Posterior vena cava (tissue), 2 donors: ENCODE measurements around the gene CERS6. TPM values are rescaled to one million over a fixed set of nuclear protein-coding genes. Genes with fewer than 3 reads are reported as not detected.

Experiments used
- DNase-seq: peaks from one replicate; pipeline ENCODE4 v3.0.0-alpha.2; 2020; ENCODE audit warnings: low spot score
- intact Hi-C, 2 donors: fragments of 100-400 bp; cut with DNase I; formaldehyde crosslinking; loops; one replicate each; pipeline versions ENCODE4 v1.14.1 to v1.14.2; 2022 to 2023
- total RNA-seq, 2 donors: library from RNA; stranded (reverse); fragmentation: NEBNext Ultra II Directional; extraction: Animal tissue kit (Norgen Biotek cat#: 25700); gene quantifications; one replicate each; pipeline ENCODE4 v1.2.1, GENCODE V29; 2021
- donor health status: DM: yes; HTN: yes; CAD: no.
- donor health status: DM: yes; HTN: yes; CAD: no.

Gene CERS6
- total RNA-seq, 2 donors from 2014 or later = 13.2 to 18.2 TPM

- no peak for DNase-seq
- intact Hi-C loops = loop anchor here (10.0 kb wide), 1 partner anchor 356 kb away; no protein-coding TSS in a partner anchor
Observed at GRCh38 chr2:168700615-168701245, 244.7 kb downstream of the CERS6 start.

GRCh38 chr2:168702579-168702978, 246.5 kb downstream of the CERS6 start:
- no peak for DNase-seq
- intact Hi-C loops = loop anchor here (10.0 kb wide), 1 partner anchor 358 kb away; no protein-coding TSS in a partner anchor

- intact Hi-C loops = loop anchor here (10.0 kb wide), 1 partner anchor 359 kb away; no protein-coding TSS in a partner anchor
- DNase-seq = no peak
Observed at GRCh38 chr2:168703926-168704325, 247.9 kb downstream of the CERS6 start.

- intact Hi-C loops = loop anchor here (10.0 kb wide), 1 partner anchor 361 kb away; no protein-coding TSS in a partner anchor
- no peak for DNase-seq
Observed at GRCh38 chr2:168705534-168706470, 249.7 kb downstream of the CERS6 start.

GRCh38 chr2:168706806-168707205, 250.7 kb downstream of the CERS6 start:
- DNase-seq = no peak
- intact Hi-C loops = loop anchor here (10.0 kb wide), 1 partner anchor 362 kb away; no protein-coding TSS in a partner anchor

GRCh38 chr2:168708080-168708479, 252.0 kb downstream of the CERS6 start:
- intact Hi-C loops = loop anchor here (10.0 kb wide), 1 partner anchor 363 kb away; no protein-coding TSS in a partner anchor
- no peak for DNase-seq

- intact Hi-C loops = no loop called here
- no peak for DNase-seq
Observed at GRCh38 chr2:168710754-168711467, 254.8 kb downstream of the CERS6 start.

GRCh38 chr2:168712053-168712452, 256.0 kb downstream of the CERS6 start:
- intact Hi-C loops = no loop called here
- no peak for DNase-seq

GRCh38 chr2:168713325-168713724, 257.3 kb downstream of the CERS6 start:
- DNase-seq = no peak
- intact Hi-C loops = no loop called here

- intact Hi-C loops = no loop called here
- no peak for DNase-seq
Observed at GRCh38 chr2:168715849-168716248, 259.8 kb downstream of the CERS6 start.

GRCh38 chr2:168716839-168717238, 260.8 kb downstream of the CERS6 start:
- intact Hi-C loops = no loop called here
- no peak for DNase-seq

GRCh38 chr2:168717790-168718502, 261.9 kb downstream of the CERS6 start:
- intact Hi-C loops = no loop called here

GRCh38 chr2:168718622-168719021, 262.6 kb downstream of the CERS6 start:
- DNase-seq = no peak
- intact Hi-C loops = no loop called here

More at GRCh38 chr2:168717790-168718502, 261.9 kb downstream of the CERS6 start:
- no peak for DNase-seq

- DNase-seq = no peak
- intact Hi-C loops = no loop called here
Observed at GRCh38 chr2:168719446-168719845, 263.4 kb downstream of the CERS6 start.

GRCh38 chr2:168722592-168722991, 266.5 kb downstream of the CERS6 start:
- intact Hi-C loops = no loop called here

GRCh38 chr2:168723275-168723899, 267.3 kb downstream of the CERS6 start:
- no peak for DNase-seq
- intact Hi-C loops = no loop called here

More at GRCh38 chr2:168722592-168722991, 266.5 kb downstream of the CERS6 start:
- DNase-seq = no peak

- intact Hi-C loops = no loop called here
- DNase-seq = no peak
Observed at GRCh38 chr2:168726375-168726774, 270.3 kb downstream of the CERS6 start.

GRCh38 chr2:168727904-168728470, 271.9 kb downstream of the CERS6 start:
- intact Hi-C loops = no loop called here
- no peak for DNase-seq
